ENCODE measurements around the gene SUMO2. TPM values are rescaled to one million over a fixed set of nuclear protein-coding genes. Genes with fewer than 3 reads are reported as not detected.
"Not testable (repeated sequence)": the region's sequence is repeated elsewhere in the genome, so short reads cannot be mapped to it uniquely, and the experiment has no call there.

The SUMO2 gene
- total RNA-seq, 1 donor from 2014 or later, result 23.9 TPM

- Histone ChIP-seq H3K4me3 (no peak overlapping the region), H3K4me1 (peaks cover 0 to 7% of the 10 kb centered on the region in 2 donors), H3K27me3 (no peaks in the 10 kb centered on the region), H3K36me3 (peaks cover 33 to 34% of the 10 kb centered on the region in 2 donors), H3K27ac (no peak overlapping the region), H3K9me3 (no peaks in the 10 kb centered on the region)
- no peak for DNase-seq (ENCODE audit: low spot score in 2 of 2)
- no peak for TF ChIP-seq CTCF (IDR thresholded peaks at IDR 0.05)
- intact Hi-C loops (cut with DNase I), result loop anchor here (5.0 kb wide), 1 partner anchor 55 kb away; the partner anchor contains the start of genes GGA3 and MRPS7
Observed at GRCh38 chr17:75207760-75208159, 25.0 kb upstream of the SUMO2 start.

- Histone ChIP-seq H3K4me3 (peak overlapping the region in 1 of 2 donors; percentile 98), H3K36me3 (peaks cover 27% of the 10 kb centered on the region in 2 donors)
- not testable (repeated sequence) for H3K27ac ChIP-seq; DNase-seq (ENCODE audit: low spot score in 2 of 2); H3K27me3 ChIP-seq; H3K9me3 ChIP-seq; H3K4me1 ChIP-seq
- intact Hi-C loops (cut with DNase I), result loop anchor here (5.0 kb wide), 1 partner anchor 55 kb away; the partner anchor contains the start of genes GGA3 and MRPS7
Observed at GRCh38 chr17:75207050-75207407, 24.3 kb upstream of the SUMO2 start.

DNA sequence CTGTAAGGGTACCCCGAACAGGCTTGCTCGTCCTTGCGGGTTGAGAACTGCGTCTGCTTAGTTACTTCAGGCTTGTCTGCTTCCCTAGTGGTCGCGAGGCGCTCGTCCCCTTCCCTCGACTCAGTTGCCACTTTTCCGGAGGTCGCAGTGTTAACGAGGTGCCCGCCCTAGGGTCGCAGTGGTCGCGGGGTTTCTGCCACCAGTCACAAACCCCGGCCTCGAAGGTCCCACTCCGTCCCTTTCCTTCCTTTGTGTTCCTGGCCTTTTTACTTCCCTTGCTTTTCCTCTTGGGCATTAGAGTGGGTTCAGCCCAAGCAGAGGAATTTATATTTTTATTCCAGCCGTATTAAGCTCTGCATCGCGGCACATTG lies 23.0 kb upstream of the SUMO2 start:
- no peaks in the 10 kb centered on the region for H3K27me3 ChIP-seq
- no peaks in the 10 kb centered on the region for H3K9me3 ChIP-seq
- DNase-seq (ENCODE audit: low spot score in 2 of 2), result no peak
- H3K4me3 ChIP-seq, result peak overlapping the region; percentile 81 to 98
- intact Hi-C loops (cut with DNase I), result loop anchor here (1.0 to 5.0 kb wide), 3 partner anchors 23 to 158 kb away; partner anchors contain the start of genes GGA3, KCTD2, MRPS7 and SUMO2
- peaks cover 16 to 17% of the 10 kb centered on the region in 2 donors for H3K36me3 ChIP-seq
- peak overlapping the region; percentile 84 to 91 for H3K27ac ChIP-seq
- peaks cover 0 to 7% of the 10 kb centered on the region in 2 donors for H3K4me1 ChIP-seq
- TF ChIP-seq CTCF (IDR thresholded peaks at IDR 0.05), result no peak

GRCh38 chr17:75205037-75205792 lies 22.5 kb upstream of the SUMO2 start, which contains the start of gene NUP85:
TSS of gene NUP85 (plus strand) at chr17:75205679. CDS start at chr17:75205762, 83 bp downstream.
- Histone ChIP-seq H3K9me3 (no peaks in the 10 kb centered on the region), H3K36me3 (peaks cover 11 to 12% of the 10 kb centered on the region in 2 donors), H3K4me1 (peaks cover 0 to 7% of the 10 kb centered on the region in 2 donors), H3K27me3 (no peaks in the 10 kb centered on the region), H3K27ac (peak within 1 kb of the TSS; percentile 84 to 91), H3K4me3 (peak within 1 kb of the TSS; percentile 81 to 98)
- intact Hi-C loops (cut with DNase I), result loop anchor here (1.0 to 5.0 kb wide), 3 partner anchors 22 to 158 kb away; partner anchors contain the start of genes GGA3, KCTD2, MRPS7 and SUMO2
- peak in 1 of 3 experiments; percentile 14 for TF ChIP-seq CTCF (IDR thresholded peaks at IDR 0.05)
- peak; percentile 65 to 95 for DNase-seq (ENCODE audit: low spot score in 2 of 2)

- no peak for TF ChIP-seq CTCF (IDR thresholded peaks at IDR 0.05)
- no peak for DNase-seq (ENCODE audit: low spot score in 2 of 2)
- H3K27me3 ChIP-seq, result no peaks in the 10 kb centered on the region
- intact Hi-C loops (cut with DNase I), result loop anchor here (2.0 kb wide), 2 partner anchors 85 to 239 kb away; no protein-coding TSS in a partner anchor
- no peaks in the 10 kb centered on the region for H3K9me3 ChIP-seq
- H3K4me3 ChIP-seq, result no peak overlapping the region
- H3K27ac ChIP-seq, result no peak overlapping the region
- H3K36me3 ChIP-seq, result no peaks in the 10 kb centered on the region
- no peaks in the 10 kb centered on the region for H3K4me1 ChIP-seq
Observed at GRCh38 chr17:75199886-75200618, 17.3 kb upstream of the SUMO2 start.
